ENCODE measurements around the gene RNF207.
"Not testable (repeated sequence)": the region's sequence is repeated elsewhere in the genome, so short reads cannot be mapped to it uniquely, and the experiment has no call there.

RNF207 gene

DNA sequence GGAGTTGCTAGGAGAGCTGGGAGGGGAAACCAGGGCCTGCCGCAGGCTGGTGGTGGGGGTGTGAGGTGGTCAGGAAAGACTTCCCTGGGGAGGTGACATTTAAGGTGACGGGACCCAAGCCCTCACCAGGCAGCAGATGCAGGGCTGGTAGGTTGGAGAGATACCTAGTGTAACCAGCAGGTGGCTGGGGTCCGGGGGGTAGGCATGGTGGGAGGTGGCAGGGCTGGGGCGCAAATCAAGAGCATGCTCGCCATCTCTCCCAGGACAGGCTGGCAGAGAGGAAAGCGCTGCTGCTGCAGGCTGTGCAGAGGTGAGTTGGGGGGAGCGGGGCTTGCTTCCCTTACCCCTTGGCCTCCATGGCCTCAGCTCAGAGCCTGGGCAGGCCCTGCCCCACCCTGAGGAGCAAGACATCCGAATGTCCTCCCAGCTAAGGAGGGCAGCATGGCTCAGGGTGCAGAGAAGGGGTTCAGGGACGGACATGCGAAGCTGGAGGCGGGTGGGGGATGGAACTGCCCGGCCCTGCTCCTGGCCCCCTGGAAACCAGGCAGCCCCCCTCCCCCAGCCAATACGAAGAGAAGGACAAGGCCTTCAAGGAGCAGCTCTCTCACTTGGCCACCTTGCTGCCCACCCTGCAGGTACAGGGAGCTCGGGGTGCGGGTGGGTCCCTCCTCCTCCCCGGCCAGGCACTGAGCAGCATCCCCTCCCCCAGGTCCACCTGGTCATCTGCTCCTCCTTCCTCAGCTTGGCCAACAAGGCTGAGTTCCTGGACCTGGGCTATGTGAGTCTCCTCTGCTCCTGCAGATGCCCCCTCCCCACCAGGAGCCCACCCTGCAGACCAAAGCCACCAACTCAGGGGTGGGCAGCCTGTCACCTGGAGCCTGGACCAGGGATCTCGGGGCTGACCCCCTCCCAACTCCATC, 4.0 kb downstream of the RNF207 start:
- TF ChIP-seq, protein P1, sequence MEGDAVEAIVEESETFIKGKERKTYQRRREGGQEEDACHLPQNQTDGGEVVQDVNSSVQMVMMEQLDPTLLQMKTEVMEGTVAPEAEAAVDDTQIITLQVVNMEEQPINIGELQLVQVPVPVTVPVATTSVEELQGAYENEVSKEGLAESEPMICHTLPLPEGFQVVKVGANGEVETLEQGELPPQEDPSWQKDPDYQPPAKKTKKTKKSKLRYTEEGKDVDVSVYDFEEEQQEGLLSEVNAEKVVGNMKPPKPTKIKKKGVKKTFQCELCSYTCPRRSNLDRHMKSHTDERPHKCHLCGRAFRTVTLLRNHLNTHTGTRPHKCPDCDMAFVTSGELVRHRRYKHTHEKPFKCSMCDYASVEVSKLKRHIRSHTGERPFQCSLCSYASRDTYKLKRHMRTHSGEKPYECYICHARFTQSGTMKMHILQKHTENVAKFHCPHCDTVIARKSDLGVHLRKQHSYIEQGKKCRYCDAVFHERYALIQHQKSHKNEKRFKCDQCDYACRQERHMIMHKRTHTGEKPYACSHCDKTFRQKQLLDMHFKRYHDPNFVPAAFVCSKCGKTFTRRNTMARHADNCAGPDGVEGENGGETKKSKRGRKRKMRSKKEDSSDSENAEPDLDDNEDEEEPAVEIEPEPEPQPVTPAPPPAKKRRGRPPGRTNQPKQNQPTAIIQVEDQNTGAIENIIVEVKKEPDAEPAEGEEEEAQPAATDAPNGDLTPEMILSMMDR (IDR thresholded peaks at IDR 0.05; ENCODE audit: low read depth, low read length), result peak; percentile 17
- DNase-seq (ENCODE audit: low read depth in 2 of 2), result no peak
- peak overlapping the region; percentile 30 to 36 for H3K4me3 ChIP-seq (replicated peaks in 1 of 2; ENCODE audit: low read depth in 2 of 2, low read length in 2 of 2)

DNA sequence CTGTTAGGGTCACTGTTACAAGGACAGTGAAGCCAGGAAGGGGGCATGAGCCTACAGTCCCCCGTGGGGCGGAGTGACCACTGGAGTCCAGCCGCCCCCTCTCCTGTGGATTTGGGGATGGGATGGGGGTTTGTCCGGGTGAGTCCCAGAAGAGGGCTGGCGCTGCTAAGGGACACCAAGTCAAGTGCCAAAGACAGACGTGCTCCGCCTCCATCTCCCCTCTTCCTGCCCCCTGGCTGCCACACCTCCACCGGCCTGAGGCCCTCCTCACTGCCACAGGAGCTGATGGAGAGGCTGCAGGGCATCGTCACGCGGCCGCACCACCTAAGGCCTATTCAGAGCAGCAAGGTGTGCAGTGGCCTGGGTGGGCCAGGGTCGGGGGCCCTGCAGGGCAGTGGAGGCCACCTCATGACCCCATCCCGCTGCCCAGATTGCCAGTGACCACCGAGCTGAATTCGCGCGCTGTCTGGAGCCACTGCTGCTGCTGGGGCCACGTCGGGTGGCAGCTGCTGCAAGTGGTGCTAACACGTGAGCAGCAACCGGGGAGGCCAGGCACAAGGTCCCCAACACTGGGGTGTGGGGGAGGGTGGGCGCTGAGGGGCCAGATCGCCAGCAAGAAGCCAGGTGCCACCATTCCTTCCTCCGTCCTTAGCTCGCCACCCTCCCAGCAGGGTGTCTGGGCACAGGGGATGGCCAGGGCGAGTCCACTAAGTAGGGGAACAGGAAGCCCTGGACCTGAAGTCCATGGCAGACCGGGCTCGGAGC, 4.9 kb downstream of the RNF207 start:
- DNase-seq (ENCODE audit: low read depth in 2 of 2), result no peak
- H3K4me3 ChIP-seq (replicated peaks in 1 of 2; ENCODE audit: low read depth in 2 of 2, low read length in 2 of 2), result no peak overlapping the region
- TF ChIP-seq, protein P1 (IDR thresholded peaks at IDR 0.05; ENCODE audit: low read depth, low read length), result no peak

DNA sequence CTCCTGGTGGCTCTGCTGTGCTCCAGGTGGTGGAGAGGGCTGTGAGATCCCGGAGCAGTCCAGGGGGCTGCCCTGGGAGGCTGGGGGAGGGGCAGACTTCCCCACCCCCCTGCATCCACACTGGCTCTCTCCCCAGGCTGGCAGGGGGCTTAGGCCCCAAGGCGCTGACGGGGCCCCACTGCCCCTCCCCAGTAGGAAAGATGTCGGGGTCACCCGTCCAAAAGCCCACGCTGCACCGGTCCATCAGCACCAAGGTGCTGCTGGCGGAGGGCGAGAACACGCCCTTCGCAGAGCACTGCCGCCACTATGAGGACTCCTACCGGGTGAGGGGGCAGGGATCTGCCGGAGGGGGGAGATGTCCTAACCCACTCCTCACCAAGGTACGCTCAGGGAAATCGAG, 5.8 kb downstream of the RNF207 start:
- H3K4me3 ChIP-seq (replicated peaks in 1 of 2; ENCODE audit: low read depth in 2 of 2, low read length in 2 of 2), result no peak overlapping the region
- DNase-seq (ENCODE audit: low read depth in 2 of 2), result no peak
- TF ChIP-seq, protein P1 (IDR thresholded peaks at IDR 0.05; ENCODE audit: low read depth, low read length), result no peak

DNA sequence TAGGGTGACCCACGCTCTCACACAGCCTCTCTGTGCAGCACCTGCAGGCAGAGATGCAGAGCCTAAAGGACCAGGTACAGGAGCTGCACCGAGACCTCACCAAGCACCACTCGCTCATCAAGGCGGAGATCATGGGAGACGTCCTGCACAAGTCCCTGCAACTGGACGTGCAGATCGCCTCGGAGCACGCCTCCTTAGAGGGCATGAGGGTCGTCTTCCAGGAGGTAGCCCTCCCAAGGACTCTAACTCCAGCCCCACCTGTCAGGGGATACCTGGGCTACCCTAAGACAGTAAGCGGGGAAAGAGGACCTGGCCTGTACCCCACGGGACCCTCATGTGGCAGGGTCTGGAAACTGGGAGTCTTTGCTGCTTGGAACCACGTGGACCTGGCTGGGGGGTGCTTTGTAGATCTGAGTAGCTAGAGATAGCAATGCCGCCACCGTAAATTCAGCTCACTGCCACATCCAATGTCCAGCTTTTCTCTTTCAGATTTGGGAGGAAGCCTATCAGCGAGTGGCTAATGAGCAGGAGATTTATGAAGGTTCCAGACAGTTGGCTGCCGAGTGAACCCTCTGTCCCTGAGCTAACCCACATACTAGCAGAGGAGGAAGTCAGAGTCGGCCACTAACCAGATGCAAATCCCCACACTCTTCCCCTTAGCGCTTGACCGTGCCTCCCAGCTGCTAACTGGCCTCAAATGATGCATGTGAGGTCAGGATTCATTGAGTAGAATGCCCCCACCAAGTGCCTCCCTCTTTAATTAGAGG, 6.5 kb downstream of the RNF207 start:
- TF ChIP-seq, protein P1 (IDR thresholded peaks at IDR 0.05; ENCODE audit: low read depth, low read length), result no peak
- no peak overlapping the region for H3K4me3 ChIP-seq (replicated peaks in 1 of 2; ENCODE audit: low read depth in 2 of 2, low read length in 2 of 2)
- no peak for DNase-seq (ENCODE audit: low read depth in 2 of 2)

DNA sequence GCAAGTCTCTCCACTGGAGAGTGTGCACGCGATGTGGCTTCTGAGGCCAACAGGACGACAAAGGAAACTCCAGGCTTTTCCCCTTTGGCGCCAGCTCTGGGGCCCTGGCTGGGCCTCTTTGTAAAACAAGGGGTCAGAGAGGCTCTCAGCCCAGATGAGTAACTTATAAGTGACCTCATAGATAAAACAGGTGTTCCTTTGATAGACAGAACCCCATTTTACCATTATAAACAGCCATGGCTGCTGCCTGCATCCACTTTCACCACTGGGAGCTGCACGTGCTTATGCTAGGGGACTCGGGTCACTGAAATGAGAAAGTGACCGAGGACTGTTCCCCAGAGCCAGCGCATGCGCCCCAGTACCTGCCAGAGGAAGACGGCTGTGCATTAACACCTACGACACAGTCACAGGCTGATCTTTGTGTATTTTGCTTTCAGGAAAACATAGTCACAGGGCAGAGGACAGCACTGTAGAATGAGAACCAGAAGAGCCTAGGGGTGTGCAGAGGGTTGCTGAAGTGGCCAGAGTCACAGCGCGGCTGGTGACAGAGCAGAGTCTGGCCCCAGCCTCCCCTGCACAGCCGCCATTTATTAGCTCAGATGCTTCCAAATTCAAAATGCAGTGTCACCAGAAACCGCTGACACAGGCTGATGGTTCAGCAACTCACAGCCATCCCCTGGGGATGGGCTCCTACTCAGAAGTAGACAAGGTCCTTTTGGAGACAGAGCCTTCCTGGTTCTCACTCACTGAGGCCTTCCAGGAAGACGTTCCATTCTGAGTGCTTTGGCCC, 12.7 kb downstream of the RNF207 start:
- DNase-seq (ENCODE audit: low read depth in 2 of 2), result no peak
- no peak overlapping the region for H3K4me3 ChIP-seq (replicated peaks in 1 of 2; ENCODE audit: low read depth in 2 of 2, low read length in 2 of 2)
- TF ChIP-seq, protein P1 (IDR thresholded peaks at IDR 0.05; ENCODE audit: low read depth, low read length), result no peak

DNA sequence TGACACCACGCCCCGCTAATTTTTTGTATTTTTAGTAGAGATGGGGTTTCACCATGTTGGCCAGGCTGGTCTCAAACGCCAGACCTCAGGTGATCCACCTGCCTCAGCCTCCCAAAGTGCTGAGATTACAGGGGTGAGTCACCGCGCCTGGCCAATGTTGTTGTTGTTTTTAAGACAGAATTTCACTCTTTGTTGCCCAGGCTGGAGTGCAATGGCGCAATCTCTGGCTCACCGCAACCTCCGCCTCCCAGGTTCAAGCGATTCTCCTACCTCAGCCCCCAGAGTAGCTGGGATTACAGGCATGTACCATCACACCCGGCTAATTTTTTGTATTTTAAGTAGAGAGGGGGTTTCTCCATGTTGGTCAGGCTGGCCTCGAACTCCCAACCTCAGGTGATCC, 13.7 kb downstream of the RNF207 start:
- H3K4me3 ChIP-seq (replicated peaks in 1 of 2; ENCODE audit: low read depth in 2 of 2, low read length in 2 of 2); DNase-seq (ENCODE audit: low read depth in 2 of 2): not testable (repeated sequence)

Data from cardiac fibroblast (primary cell).